Subcutaneous adipose tissue (tissue), 4 donors: ENCODE measurements around the gene PAWR. TPM values are rescaled to one million over a fixed set of nuclear protein-coding genes. Genes with fewer than 3 reads are reported as not detected.

Experiments used
- total RNA-seq, 4 donors: library from RNA; depleted of rRNA; stranded (reverse); fragments of >200 nt; gene quantifications; one replicate each; pipeline ENCODE4 v1.1.0, GENCODE V29; 2016
- TF ChIP-seq, protein P1 (sequence below): fragments of 450-650 bp; IDR thresholded peaks from one replicate; pipeline ENCODE4 v1.5.1; 2016; ENCODE audit warnings: low read depth, mild to moderate bottlenecking, control low read depth, antibody characterized with exemption, moderate library complexity

The PAWR gene
- total RNA-seq, 4 donors from 2014 or later, result 15.4 to 34.7 (median 25.0) TPM

DNA sequence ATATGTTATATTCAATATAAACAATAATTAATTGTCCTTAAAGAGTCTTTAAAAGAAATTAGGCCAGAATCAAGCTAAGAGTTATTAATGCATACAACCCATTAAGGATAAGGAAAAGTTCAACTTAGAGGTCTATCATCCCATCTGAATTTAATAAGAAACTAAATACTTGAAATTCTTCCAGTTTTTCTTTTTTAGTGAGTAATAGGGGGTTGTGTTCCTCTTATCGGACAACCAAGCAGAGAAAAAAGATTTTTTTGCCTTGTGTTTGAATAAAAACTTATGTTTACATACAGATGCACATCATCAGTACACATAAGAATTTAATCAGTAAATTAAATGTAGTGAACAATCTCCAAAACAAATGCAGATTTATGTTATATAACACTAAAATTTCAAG, 32.5 kb downstream of the PAWR start:
- TF ChIP-seq, protein P1, sequence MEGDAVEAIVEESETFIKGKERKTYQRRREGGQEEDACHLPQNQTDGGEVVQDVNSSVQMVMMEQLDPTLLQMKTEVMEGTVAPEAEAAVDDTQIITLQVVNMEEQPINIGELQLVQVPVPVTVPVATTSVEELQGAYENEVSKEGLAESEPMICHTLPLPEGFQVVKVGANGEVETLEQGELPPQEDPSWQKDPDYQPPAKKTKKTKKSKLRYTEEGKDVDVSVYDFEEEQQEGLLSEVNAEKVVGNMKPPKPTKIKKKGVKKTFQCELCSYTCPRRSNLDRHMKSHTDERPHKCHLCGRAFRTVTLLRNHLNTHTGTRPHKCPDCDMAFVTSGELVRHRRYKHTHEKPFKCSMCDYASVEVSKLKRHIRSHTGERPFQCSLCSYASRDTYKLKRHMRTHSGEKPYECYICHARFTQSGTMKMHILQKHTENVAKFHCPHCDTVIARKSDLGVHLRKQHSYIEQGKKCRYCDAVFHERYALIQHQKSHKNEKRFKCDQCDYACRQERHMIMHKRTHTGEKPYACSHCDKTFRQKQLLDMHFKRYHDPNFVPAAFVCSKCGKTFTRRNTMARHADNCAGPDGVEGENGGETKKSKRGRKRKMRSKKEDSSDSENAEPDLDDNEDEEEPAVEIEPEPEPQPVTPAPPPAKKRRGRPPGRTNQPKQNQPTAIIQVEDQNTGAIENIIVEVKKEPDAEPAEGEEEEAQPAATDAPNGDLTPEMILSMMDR, result no peak

DNA sequence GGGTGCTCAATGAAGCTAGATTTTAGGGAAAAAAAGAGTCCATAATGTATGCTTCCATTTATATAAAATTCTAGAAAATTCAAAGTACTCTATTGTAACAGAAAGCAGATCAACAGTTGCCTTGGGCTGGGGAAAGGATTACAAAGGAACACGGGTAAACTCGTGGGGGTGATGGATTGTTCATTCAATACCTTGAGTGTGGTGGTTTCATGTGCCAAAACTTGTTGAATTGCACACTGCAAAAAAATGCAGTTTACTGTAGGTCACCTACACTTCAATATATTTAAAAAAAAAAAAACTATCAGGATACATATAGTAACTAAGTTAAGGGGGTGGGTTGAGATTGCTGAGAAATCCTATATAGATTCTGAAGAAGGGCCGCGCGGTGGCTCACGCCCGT, 33.6 kb downstream of the PAWR start:
- TF ChIP-seq, protein P1, result no peak

DNA sequence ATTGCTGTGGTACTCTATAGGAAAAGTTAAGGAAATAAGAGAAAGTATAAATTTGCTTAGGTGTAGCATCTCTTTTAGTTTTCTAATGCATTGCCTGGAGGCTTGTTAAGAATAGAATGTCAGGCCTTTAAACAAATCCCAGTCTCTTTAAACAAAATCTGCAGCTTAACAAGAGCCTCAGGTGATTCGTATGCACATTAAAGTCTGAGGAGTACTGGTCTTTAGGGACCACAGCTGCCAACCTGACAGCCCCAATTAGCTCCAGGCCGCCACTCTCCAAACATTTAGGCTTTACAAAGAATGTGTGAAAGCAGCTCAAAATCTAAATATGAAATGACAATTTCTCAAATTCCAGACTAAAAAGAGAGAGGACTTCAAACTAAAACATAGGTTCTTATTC, 35.7 kb downstream of the PAWR start:
- TF ChIP-seq, protein P1, result no peak

DNA sequence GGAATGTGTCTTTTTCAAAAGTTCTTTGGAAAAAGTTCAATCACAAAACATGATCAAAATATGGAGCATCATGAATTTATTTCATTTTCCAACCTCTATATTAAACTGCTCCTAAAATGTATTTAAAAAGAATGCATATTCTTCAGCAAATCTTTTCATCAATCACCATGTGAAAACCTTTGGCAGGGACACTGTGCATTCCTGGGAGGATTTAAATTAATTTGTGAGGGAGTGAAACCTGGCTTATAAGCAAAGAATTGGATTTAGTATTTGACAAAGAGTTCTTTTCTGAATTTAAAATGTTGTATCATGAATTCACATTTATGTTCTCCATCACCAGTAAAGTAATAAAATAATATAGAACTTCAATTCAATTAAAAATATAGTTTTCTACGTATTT, 38.2 kb downstream of the PAWR start:
- TF ChIP-seq, protein P1, result no peak

DNA sequence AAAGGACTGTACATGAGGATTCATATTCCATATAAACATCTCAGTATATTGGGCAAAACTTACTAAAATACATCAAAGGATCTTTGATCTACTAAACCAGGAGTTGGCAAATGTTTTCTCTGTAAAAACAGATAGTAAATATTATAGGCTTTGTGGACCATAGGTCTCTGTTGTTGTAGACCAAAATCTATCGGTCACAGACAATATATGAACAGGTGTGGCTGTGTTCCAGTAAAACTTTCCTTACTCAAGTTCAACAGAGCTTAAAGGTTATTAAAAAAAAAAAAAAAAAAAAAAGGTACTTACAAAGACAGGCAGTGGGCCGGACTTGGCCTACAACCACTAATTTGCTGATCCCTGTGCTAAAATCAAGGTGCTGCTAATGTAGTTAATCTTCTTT, 40.3 kb downstream of the PAWR start:
- TF ChIP-seq, protein P1, result no peak

DNA sequence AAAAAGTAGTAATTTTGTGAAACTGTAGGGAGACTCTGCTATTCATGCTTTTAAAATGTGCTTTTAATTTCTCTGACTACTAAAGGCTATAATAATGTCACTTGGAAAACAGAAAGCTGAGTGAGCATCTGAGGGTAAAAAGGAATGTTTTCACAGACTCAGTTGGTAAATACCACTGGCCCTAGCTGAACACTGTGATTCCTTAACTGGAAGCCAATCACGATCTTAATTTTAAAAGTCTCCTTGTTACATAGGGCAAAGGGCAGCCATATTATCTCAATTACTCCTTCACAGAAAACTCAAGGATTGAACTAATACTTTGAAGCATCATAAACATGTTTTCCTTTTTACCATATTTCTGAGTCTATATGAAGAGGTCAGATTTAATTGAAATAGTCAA, 41.9 kb downstream of the PAWR start:
- TF ChIP-seq, protein P1, result no peak

DNA sequence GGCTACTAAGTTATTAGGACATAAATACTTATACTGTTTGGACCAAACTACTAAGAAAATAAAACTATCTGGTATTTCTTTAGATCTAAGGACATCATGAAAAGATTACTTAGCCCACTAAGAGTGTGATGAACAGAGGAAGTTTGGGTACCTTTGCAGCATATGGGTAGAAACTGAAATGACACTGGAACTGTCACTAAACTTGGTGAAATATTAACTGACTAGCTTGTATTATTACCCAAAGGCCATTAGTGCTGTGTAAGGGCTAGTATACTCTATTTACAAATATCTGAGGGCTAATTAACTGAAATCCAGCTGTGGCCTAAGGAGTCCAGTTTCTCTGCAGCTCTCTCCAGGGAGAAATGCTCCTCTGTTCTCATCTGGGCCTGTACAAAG, 45.5 kb downstream of the PAWR start:
- TF ChIP-seq, protein P1, result no peak
